KMS-11 (cell line): ENCODE data around the gene SAPCD1.

Experiments
- H2AFZ ChIP-seq: fragments of 200-600 bp; sonication (generic); 2 replicates; pipeline ENCODE4 v1.6.1; 2016; ENCODE audit warnings: antibody characterized with exemption, mixed run types, low read depth
- H3K27ac ChIP-seq: fragments of 200-600 bp; sonication (generic); 2 replicates; pipeline ENCODE4 v1.6.1; 2016; ENCODE audit warnings: mild to moderate bottlenecking, mixed run types
- H3K27me3 ChIP-seq: fragments of 200-600 bp; sonication (generic); 2 replicates; pipeline ENCODE4 v1.6.1; 2017; ENCODE audit warnings: mild to moderate bottlenecking, low read depth, mixed run types, moderate library complexity; ENCODE audit not compliant: insufficient read depth
- H3K36me3 ChIP-seq: fragments of 200-600 bp; sonication (generic); 2 replicates; pipeline ENCODE4 v1.6.1; 2017; ENCODE audit warnings: mild to moderate bottlenecking, mixed run types; ENCODE audit not compliant: insufficient read depth
- H3K4me1 ChIP-seq: fragments of 200-600 bp; sonication (generic); 2 replicates; pipeline ENCODE4 v1.6.1; 2016; ENCODE audit warnings: mild to moderate bottlenecking, low read depth, mixed run types; ENCODE audit not compliant: poor library complexity, severe bottlenecking
- H3K4me2 ChIP-seq: fragments of 200-600 bp; sonication (generic); 2 replicates; pipeline ENCODE4 v1.7.0; 2016; ENCODE audit warnings: mild to moderate bottlenecking, mixed run types
- H3K4me3 ChIP-seq: fragments of 200-600 bp; sonication (generic); IDR thresholded peaks from 2 replicates; pipeline ENCODE4 v1.6.1; 2017; ENCODE audit warnings: low read depth, low read length, mixed read lengths; ENCODE audit not compliant: insufficient read depth
- H3K79me2 ChIP-seq: fragments of 200-600 bp; sonication (generic); 2 replicates; pipeline ENCODE4 v1.6.1; 2016; ENCODE audit warnings: low read depth, mixed run types; ENCODE audit not compliant: insufficient read depth
- H3K9ac ChIP-seq: fragments of 200-600 bp; sonication (generic); 2 replicates; pipeline ENCODE4 v1.6.1; 2016; ENCODE audit warnings: mild to moderate bottlenecking, mixed run types
- H4K20me1 ChIP-seq: fragments of 200-600 bp; sonication (generic); 2 replicates; pipeline ENCODE4 v1.6.1; 2016; ENCODE audit warnings: mild to moderate bottlenecking, mixed run types; ENCODE audit not compliant: insufficient read depth
- CTCF ChIP-seq: fragments of 200-600 bp; sonication (generic); conservative IDR thresholded peaks from 2 replicates; pipeline ENCODE4 v1.6.1; 2017; ENCODE audit warnings: low read depth, mild to moderate bottlenecking, antibody characterized with exemption, low read length, moderate library complexity, mixed read lengths

The SAPCD1 gene

GRCh38 chr6:31763619-31763940 lies 1.1 kb downstream of the SAPCD1 start:
- Histone ChIP-seq H2AFZ (no peak overlapping the region), H3K9ac (no peak overlapping the region), H3K4me2 (no peak overlapping the region), H3K4me3 (no peak overlapping the region), H3K27me3 (no peaks in the 10 kb centered on the region), H4K20me1 (no peaks in the 10 kb centered on the region), H3K4me1 (peaks cover 14% of the 10 kb centered on the region), H3K27ac (no peak overlapping the region), H3K79me2 (no peaks in the 10 kb centered on the region), H3K36me3 (no peaks in the 10 kb centered on the region)
- TF ChIP-seq CTCF = no peak

- Histone ChIP-seq H3K27me3 (no peaks in the 10 kb centered on the region), H4K20me1 (no peaks in the 10 kb centered on the region), H3K36me3 (no peaks in the 10 kb centered on the region), H3K4me1 (peaks cover 14% of the 10 kb centered on the region), H3K9ac (no peak overlapping the region), H3K27ac (peak overlapping the region; percentile 19; the same call in 1 of the 2 replicates), H3K4me2 (peak overlapping the region; percentile 37; the same call in 1 of the 2 replicates), H3K4me3 (no peak overlapping the region), H2AFZ (no peak overlapping the region), H3K79me2 (no peaks in the 10 kb centered on the region)
- no peak for TF ChIP-seq CTCF
These were observed 1.7 kb downstream of the SAPCD1 start for GRCh38 chr6:31764198-31764597.

- H3K79me2 ChIP-seq = no peaks in the 10 kb centered on the region
- H3K9ac ChIP-seq = no peak overlapping the region
- H2AFZ ChIP-seq = no peak overlapping the region
- H3K4me3 ChIP-seq = no peak overlapping the region
- H3K4me2 ChIP-seq = no peak overlapping the region
- H3K27me3 ChIP-seq = no peaks in the 10 kb centered on the region
- H3K4me1 ChIP-seq = peaks cover 14% of the 10 kb centered on the region
- H3K36me3 ChIP-seq = no peaks in the 10 kb centered on the region
- no peak for TF ChIP-seq CTCF
- H4K20me1 ChIP-seq = no peaks in the 10 kb centered on the region
- H3K27ac ChIP-seq = no peak overlapping the region
These were observed 3.1 kb downstream of the SAPCD1 start for GRCh38 chr6:31765559-31765909.

GRCh38 chr6:31765910-31766794 lies 3.7 kb downstream of the SAPCD1 start:
- H3K9ac ChIP-seq = no peak overlapping the region
- H3K4me3 ChIP-seq = no peak overlapping the region
- H2AFZ ChIP-seq = no peak overlapping the region
- no peaks in the 10 kb centered on the region for H3K36me3 ChIP-seq
- no peak overlapping the region for H3K4me2 ChIP-seq
- H3K79me2 ChIP-seq = no peaks in the 10 kb centered on the region
- TF ChIP-seq CTCF = no peak
- H3K4me1 ChIP-seq = peaks cover 20% of the 10 kb centered on the region
- H3K27me3 ChIP-seq = no peaks in the 10 kb centered on the region
- H3K27ac ChIP-seq = no peak overlapping the region
- no peaks in the 10 kb centered on the region for H4K20me1 ChIP-seq
